ENCODE results near the gene ZNFX1. TPM values are rescaled to one million over a fixed set of nuclear protein-coding genes. Genes with fewer than 3 reads are reported as not detected.

Gene ZNFX1
- total RNA-seq, 1 donor from 2014 or later, result 10.4 TPM

- Mint-ChIP-seq H3K9me3 (peaks cover 7% of the 10 kb centered on the region), H3K4me3 (no peak overlapping the region), H3K36me3 (ENCODE audit: low read depth) (peaks cover 2% of the 10 kb centered on the region), H3K27me3 (ENCODE audit: low read depth) (peaks cover 87% of the 10 kb centered on the region), H3K4me1 (no peaks in the 10 kb centered on the region), H3K27ac (ENCODE audit: unreplicated experiment) (no peak overlapping the region)
- no peak for DNase-seq (ENCODE audit: low read depth, low spot score)
- TF ChIP-seq CTCF (conservative IDR thresholded peaks at IDR 0.05), result no peak
These were observed 35.4 kb upstream of the ZNFX1 start for GRCh38 chr20:49313283-49313682.

GRCh38 chr20:49312661-49313060 is 34.8 kb upstream of the ZNFX1 start:
- Mint-ChIP-seq H3K36me3 (ENCODE audit: low read depth) (peaks cover 2% of the 10 kb centered on the region), H3K4me1 (no peaks in the 10 kb centered on the region), H3K27me3 (ENCODE audit: low read depth) (peaks cover 80% of the 10 kb centered on the region), H3K4me3 (no peak overlapping the region), H3K27ac (ENCODE audit: unreplicated experiment) (no peak overlapping the region), H3K9me3 (peaks cover 7% of the 10 kb centered on the region)
- DNase-seq (ENCODE audit: low read depth, low spot score), result no peak
- no peak for TF ChIP-seq CTCF (conservative IDR thresholded peaks at IDR 0.05)

DNA sequence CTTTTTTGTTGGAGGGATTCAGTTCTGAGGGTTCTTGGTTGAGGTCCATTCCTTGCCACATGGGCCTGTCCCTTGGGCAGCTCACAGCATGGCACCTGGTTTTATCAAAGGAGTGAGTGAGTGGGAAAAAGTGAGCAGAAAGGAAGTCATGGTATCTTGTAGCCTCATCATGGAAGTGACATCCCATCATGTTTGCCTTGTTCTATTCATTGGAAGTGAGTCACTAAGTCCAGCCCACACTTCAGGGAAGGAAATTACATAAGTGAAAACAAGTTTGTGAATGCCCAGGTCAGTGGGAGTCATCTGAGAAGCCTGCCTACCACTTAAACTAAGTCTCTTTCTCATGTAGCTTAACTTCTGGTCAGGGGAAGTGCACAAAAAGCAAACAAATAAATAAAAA is 32.8 kb upstream of the ZNFX1 start:
- Mint-ChIP-seq H3K36me3 (ENCODE audit: low read depth) (no peaks in the 10 kb centered on the region), H3K4me1 (no peaks in the 10 kb centered on the region), H3K27me3 (ENCODE audit: low read depth) (peaks cover 61% of the 10 kb centered on the region), H3K9me3 (no peaks in the 10 kb centered on the region), H3K27ac (ENCODE audit: unreplicated experiment) (no peak overlapping the region), H3K4me3 (no peak overlapping the region)
- no peak for DNase-seq (ENCODE audit: low read depth, low spot score)
- TF ChIP-seq CTCF (conservative IDR thresholded peaks at IDR 0.05), result no peak

DNA sequence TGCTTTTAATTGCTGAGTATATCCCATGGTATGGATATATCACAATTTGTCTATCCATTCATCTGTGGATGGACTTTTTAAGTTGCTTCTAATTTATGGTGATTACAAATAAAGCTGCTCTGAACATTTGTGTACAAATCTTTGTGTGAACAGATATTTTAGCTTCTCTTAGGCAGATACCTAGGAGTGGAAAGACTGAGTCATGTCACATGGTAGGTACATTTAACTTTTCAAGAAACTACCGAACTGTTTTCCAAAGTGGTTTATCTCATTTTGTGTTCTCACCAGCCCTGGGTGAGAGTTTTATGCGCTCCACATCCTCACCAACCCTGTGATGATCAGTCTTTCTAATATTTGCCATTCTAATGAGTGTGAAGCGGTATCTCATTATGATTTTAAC is 31.0 kb upstream of the ZNFX1 start:
- DNase-seq (ENCODE audit: low read depth, low spot score), result no peak
- Mint-ChIP-seq H3K4me1 (no peaks in the 10 kb centered on the region), H3K27me3 (ENCODE audit: low read depth) (peaks cover 45% of the 10 kb centered on the region), H3K4me3 (no peak overlapping the region), H3K27ac (ENCODE audit: unreplicated experiment) (no peak overlapping the region), H3K36me3 (ENCODE audit: low read depth) (no peaks in the 10 kb centered on the region), H3K9me3 (no peaks in the 10 kb centered on the region)
- no peak for TF ChIP-seq CTCF (conservative IDR thresholded peaks at IDR 0.05)

- Mint-ChIP-seq H3K9me3 (no peaks in the 10 kb centered on the region), H3K4me3 (no peak overlapping the region), H3K27me3 (ENCODE audit: low read depth) (peaks cover 29% of the 10 kb centered on the region), H3K36me3 (ENCODE audit: low read depth) (no peaks in the 10 kb centered on the region), H3K4me1 (no peaks in the 10 kb centered on the region), H3K27ac (ENCODE audit: unreplicated experiment) (no peak overlapping the region)
- TF ChIP-seq CTCF (conservative IDR thresholded peaks at IDR 0.05), result no peak
- DNase-seq (ENCODE audit: low read depth, low spot score), result no peak
These were observed 29.2 kb upstream of the ZNFX1 start for GRCh38 chr20:49306903-49307620.
